ENCODE data around the gene MRPS34. TPM values are rescaled to one million over a fixed set of nuclear protein-coding genes. Genes with fewer than 3 reads are reported as not detected.
A peak's percentile ranks its signal among the peaks of the same experiment; 100 is the strongest.

The MRPS34 gene
- total and polyA plus RNA-seq, 9 of the 15 experiments (the other 6 are each of a cell fraction or from before 2014, with no cell fraction given) = 5.2 to 334 (median 92.8) TPM

GRCh38 chr16:1772908-1773702 lies at the start of gene MRPS34 (continued):
- TF ChIP-seq, protein P1, sequence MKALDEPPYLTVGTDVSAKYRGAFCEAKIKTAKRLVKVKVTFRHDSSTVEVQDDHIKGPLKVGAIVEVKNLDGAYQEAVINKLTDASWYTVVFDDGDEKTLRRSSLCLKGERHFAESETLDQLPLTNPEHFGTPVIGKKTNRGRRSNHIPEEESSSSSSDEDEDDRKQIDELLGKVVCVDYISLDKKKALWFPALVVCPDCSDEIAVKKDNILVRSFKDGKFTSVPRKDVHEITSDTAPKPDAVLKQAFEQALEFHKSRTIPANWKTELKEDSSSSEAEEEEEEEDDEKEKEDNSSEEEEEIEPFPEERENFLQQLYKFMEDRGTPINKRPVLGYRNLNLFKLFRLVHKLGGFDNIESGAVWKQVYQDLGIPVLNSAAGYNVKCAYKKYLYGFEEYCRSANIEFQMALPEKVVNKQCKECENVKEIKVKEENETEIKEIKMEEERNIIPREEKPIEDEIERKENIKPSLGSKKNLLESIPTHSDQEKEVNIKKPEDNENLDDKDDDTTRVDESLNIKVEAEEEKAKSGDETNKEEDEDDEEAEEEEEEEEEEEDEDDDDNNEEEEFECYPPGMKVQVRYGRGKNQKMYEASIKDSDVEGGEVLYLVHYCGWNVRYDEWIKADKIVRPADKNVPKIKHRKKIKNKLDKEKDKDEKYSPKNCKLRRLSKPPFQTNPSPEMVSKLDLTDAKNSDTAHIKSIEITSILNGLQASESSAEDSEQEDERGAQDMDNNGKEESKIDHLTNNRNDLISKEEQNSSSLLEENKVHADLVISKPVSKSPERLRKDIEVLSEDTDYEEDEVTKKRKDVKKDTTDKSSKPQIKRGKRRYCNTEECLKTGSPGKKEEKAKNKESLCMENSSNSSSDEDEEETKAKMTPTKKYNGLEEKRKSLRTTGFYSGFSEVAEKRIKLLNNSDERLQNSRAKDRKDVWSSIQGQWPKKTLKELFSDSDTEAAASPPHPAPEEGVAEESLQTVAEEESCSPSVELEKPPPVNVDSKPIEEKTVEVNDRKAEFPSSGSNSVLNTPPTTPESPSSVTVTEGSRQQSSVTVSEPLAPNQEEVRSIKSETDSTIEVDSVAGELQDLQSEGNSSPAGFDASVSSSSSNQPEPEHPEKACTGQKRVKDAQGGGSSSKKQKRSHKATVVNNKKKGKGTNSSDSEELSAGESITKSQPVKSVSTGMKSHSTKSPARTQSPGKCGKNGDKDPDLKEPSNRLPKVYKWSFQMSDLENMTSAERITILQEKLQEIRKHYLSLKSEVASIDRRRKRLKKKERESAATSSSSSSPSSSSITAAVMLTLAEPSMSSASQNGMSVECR (CRISPR knock-in tag; IDR thresholded peaks at IDR 0.05) = peak; percentile 92
- TF ChIP-seq FOXP1 (CRISPR knock-in tag; IDR thresholded peaks at IDR 0.05) (0 out of 2 replicates have a peak, but pooled peaks have one; percentile 41), KAT8 (IDR thresholded peaks at IDR 0.05; ENCODE audit: low read depth) (no peak), TBP (optimal IDR thresholded peaks at IDR 0.05; ENCODE audit: low read depth, low read length) (peak; percentile 82), ZNF445 (CRISPR knock-in tag; IDR thresholded peaks at IDR 0.05; ENCODE audit: low read depth) (no peak), KLF13 (tag; IDR thresholded peaks at IDR 0.05; ENCODE audit: borderline replicate concordance, low read depth) (peak; percentile 86), ZNF197 (CRISPR knock-in tag; IDR thresholded peaks at IDR 0.05; ENCODE audit: low read depth) (no peak), ZC3H11A (IDR thresholded peaks at IDR 0.05; ENCODE audit: low read depth, low read length) (no peak), HNRNPH1 (optimal IDR thresholded peaks at IDR 0.05; ENCODE audit: low read depth, low read length) (no peak), SMAD1 (IDR thresholded peaks at IDR 0.05; ENCODE audit: low read depth, low read length, partially characterized antibody) (no peak), ERF (CRISPR knock-in tag; IDR thresholded peaks at IDR 0.05) (peak; percentile 77; the same call in 1 of the 2 replicates), HEY1 (CRISPR knock-in tag; IDR thresholded peaks at IDR 0.05; ENCODE audit: borderline replicate concordance) (no peak), CBFB (CRISPR knock-in tag; IDR thresholded peaks at IDR 0.05) (no peak; the same call in 1 of the 2 replicates), EWSR1 (IDR thresholded peaks at IDR 0.05; ENCODE audit: borderline replicate concordance, low read depth, partially characterized antibody) (no peak), L3MBTL2 (IDR thresholded peaks at IDR 0.05) (peak; percentile 81; the same call in 1 of the 2 replicates), YY1 (IDR thresholded peaks at IDR 0.05; ENCODE audit: borderline replicate concordance in 1 of 3, control insufficient read depth in 1 of 3, extremely low read depth in 1 of 3, insufficient read depth in 3 of 3, insufficient read length in 1 of 3, insufficient replicate concordance in 2 of 3, low read depth in 1 of 3, low read length in 2 of 3) (peak; percentile 68 to 95 (median 90))
- TF ChIP-seq, protein P2, sequence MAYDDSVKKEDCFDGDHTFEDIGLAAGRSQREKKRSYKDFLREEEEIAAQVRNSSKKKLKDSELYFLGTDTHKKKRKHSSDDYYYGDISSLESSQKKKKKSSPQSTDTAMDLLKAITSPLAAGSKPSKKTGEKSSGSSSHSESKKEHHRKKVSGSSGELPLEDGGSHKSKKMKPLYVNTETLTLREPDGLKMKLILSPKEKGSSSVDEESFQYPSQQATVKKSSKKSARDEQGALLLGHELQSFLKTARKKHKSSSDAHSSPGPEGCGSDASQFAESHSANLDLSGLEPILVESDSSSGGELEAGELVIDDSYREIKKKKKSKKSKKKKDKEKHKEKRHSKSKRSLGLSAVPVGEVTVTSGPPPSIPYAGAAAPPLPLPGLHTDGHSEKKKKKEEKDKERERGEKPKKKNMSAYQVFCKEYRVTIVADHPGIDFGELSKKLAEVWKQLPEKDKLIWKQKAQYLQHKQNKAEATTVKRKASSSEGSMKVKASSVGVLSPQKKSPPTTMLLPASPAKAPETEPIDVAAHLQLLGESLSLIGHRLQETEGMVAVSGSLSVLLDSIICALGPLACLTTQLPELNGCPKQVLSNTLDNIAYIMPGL (CRISPR knock-in tag; IDR thresholded peaks at IDR 0.05) = peak; percentile 87; the same call in 1 of the 2 replicates
